ENCODE results near the gene PLPP3.

PLPP3 gene

GRCh38 chr1:56575865-56576264, 3.5 kb downstream of the PLPP3 start:
- DNase-seq, result no peak

GRCh38 chr1:56574794-56575193, 4.6 kb downstream of the PLPP3 start:
- no peak for DNase-seq

GRCh38 chr1:56573311-56573710, 6.1 kb downstream of the PLPP3 start:
- DNase-seq, result no peak

- DNase-seq, result no peak
Observed at GRCh38 chr1:56572334-56573050, 6.9 kb downstream of the PLPP3 start.

- DNase-seq, result no peak
Observed at GRCh38 chr1:56571448-56571847, 7.9 kb downstream of the PLPP3 start.

GRCh38 chr1:56570924-56571372, 8.4 kb downstream of the PLPP3 start:
- DNase-seq, result no peak

GRCh38 chr1:56569661-56570060, 9.7 kb downstream of the PLPP3 start:
- DNase-seq, result no peak

GRCh38 chr1:56566994-56567393, 12.4 kb downstream of the PLPP3 start:
- no peak for DNase-seq

- DNase-seq, result no peak
Observed at GRCh38 chr1:56566061-56566744, 13.2 kb downstream of the PLPP3 start.

GRCh38 chr1:56564615-56565014, 14.7 kb downstream of the PLPP3 start:
- DNase-seq, result no peak

GRCh38 chr1:56563568-56563967, 15.8 kb downstream of the PLPP3 start:
- DNase-seq, result no peak

GRCh38 chr1:56562891-56563452, 16.4 kb downstream of the PLPP3 start:
- no peak for DNase-seq

GRCh38 chr1:56561227-56562019, 17.9 kb downstream of the PLPP3 start:
- no peak for DNase-seq

- DNase-seq, result no peak
Observed at GRCh38 chr1:56557746-56558145, 21.6 kb downstream of the PLPP3 start.

GRCh38 chr1:56555448-56555847, 23.9 kb downstream of the PLPP3 start:
- no peak for DNase-seq

- no peak for DNase-seq
Observed at GRCh38 chr1:56553046-56553445, 26.3 kb downstream of the PLPP3 start.

- DNase-seq, result no peak
Observed at GRCh38 chr1:56552349-56552748, 27.0 kb downstream of the PLPP3 start.

- no peak for DNase-seq
Observed at GRCh38 chr1:56551691-56552090, 27.7 kb downstream of the PLPP3 start.

GRCh38 chr1:56550859-56551188, 28.5 kb downstream of the PLPP3 start:
- no peak for DNase-seq

- no peak for DNase-seq
Observed at GRCh38 chr1:56550138-56550858, 29.1 kb downstream of the PLPP3 start.

GRCh38 chr1:56548571-56548970, 30.8 kb downstream of the PLPP3 start:
- DNase-seq, result no peak

- DNase-seq, result no peak
Observed at GRCh38 chr1:56547977-56548376, 31.4 kb downstream of the PLPP3 start.

GRCh38 chr1:56547473-56547872, 31.9 kb downstream of the PLPP3 start:
- no peak for DNase-seq
